DMS153 treated with DMSO at 0.1 percent for 48 hours (cell line): ENCODE results near the gene MMP24OS.

ENCODE experiments used
- DNase-seq: peaks from one replicate; lab custom pipeline; 2025; ENCODE audit not compliant: unreplicated experiment; lab: John Stamatoyannopoulos, UW

Gene MMP24OS

DNA sequence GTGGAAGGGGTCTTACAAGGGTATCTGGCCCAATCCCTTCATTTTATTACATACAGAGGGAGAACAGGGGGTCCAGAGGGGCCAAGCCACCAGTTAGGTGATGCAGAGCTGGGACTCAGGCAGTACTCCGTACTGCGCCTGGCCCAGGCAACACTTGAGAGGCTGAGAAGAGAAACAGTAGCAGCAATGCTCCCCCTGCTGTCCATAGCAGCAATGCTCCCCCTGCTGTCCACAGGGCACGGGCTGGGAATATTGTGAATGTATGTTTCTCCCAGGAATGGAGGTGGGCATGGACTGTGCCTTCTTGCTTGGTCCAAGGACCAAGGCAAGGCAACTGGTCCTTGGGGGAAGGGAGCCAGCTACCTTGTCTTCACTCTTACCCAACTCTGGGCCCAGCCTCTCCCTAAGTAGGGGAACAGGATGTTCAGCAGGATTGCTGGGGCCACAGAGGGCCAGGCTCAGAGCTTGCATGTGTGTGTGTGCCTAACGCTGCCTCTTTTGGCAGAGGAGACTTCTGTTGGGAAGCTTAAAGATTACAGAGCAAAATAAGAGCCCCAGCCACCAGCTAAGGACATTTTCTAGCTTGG is 29.1 kb upstream of the MMP24OS start:
- DNase-seq = peak; percentile 7

- no peak for DNase-seq
Measured at GRCh38 chr20:35305682-35306556, 28.0 kb upstream of the MMP24OS start.

- DNase-seq = no peak
Measured at GRCh38 chr20:35304956-35305355, 27.0 kb upstream of the MMP24OS start.

DNA sequence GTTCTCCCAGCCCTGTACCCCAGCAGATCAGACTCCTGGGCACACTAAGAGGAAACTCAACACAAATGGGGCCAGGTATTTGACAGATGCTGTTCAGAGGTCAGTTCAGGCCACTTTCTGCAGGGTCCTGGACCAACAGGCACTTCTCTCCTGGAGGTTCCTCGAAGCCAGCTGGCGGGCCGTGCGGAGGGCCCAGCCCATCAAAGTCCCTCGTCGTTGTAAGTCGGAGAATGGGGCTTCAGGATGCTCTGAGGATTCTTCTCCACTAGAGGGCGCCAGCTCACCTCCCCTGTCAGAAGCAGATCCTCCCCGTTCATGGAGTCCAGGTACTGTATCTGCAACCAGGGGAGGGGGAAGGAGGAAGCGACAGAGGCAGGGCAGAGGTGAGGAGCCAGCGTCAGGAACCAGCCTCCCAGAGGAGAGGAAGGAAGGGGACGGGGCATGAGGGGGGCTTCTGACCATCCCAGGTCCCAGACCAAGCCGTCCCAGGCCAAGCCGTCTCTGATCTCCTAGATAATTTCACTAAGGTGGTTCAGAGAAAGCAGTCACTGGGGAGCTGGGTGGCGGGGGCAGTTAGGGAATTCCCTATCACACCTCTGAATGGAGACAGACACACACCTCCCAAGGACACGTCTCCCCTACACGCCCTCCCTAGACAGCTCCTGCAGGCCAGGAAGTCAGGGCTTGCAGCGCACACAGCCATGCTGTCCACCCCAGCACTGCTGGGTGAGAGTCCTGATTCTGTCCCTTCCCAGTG is 26.0 kb upstream of the MMP24OS start:
- DNase-seq = peak; percentile 70

DNA sequence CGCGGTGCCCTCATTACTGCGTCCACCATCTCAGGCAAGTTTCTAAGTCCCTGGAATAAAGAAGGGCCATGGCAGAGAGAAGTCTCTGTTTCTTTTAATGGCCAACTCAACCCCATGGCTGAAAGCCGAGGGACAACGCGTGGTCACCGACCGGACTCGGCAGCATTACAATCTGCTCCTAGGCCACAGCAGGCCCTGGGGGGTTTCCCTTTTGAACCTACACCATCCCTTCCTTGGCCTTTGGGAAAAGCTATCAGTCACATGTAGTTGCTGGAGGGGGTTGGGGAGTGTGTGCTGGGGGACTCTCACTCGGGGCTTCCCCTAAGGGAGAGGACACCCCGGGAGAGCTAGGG is 25.4 kb upstream of the MMP24OS start:
- DNase-seq = no peak

DNA sequence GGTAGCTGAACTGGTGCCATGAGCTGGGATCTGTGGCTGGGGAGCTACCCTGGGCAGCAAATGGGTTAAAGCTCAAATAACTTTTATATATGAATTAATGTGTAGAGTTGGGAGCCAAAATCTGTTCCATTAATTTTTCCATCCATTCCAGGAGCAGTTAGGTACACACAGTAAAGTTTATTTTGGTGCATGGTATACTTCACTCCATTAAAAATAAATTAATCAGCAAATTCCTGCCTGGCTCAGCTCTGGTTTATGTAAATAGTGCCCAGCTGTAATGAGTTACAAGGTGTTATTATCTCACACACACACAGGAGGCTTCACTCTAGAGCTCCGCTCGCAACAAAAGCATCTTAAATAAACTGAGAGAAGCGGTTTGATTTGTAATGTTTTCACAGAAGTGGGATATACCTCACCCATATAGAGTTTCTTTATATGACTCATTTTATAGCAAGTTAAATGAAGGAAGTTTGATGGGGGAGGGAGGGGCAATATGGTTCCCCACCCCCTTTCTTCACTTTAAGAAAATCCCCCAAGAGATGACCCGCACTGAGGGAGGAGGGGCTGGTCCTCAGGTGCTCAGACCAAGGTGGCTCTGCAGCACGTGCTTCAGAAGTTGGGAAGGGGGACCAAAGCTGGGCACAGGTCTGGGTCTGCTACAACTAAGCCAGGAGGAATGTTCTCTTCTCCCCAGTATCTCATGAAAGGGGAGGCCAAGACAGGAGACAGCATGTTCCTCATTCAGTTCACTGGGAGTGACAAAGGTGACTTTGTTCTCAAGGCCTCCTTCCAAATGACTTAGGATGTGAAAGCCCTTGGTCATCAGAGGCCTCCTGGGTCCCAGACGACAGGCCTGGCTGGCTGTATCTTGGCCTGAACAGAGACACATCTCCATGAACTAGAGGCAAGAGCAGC is 24.8 kb upstream of the MMP24OS start:
- DNase-seq = no peak

GRCh38 chr20:35301426-35301825 is 23.5 kb upstream of the MMP24OS start:
- no peak for DNase-seq

DNA sequence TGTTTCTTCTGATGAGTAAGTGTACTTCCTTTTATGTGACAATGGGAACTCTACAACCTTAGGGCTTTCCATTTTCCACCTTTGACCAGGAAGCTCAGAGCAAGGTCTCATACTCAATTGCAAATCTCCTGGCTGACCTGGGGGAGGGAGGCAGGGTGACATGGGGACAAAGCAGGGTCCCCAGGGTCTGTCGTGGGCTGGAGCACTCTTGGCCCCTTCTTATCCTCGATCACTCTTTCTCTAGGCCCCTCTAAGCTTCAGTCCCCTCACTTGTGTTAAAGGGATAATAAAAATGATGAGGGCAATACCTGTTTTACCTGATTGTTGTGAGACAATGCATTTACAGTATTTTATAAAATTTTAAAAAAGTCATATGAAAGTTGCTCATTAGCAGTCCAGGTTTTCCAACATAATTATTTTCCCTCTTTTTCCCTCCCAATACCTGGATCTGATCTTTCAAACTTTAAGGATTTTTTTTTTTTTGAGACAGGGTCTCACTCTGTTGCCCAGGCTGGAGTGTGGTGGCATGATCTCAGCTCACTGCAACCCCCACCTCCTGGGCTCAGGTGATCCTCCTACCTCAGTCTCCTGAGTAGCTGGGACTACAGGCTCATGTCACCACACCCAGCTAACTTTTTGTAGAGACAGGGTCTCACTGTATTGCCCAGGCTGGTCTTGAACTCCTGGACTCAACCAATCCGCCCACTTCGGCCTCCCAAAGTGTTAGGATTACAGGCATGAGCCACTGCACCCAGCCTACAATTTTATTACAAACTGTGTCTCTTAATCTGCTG is 22.7 kb upstream of the MMP24OS start:
- no peak for DNase-seq

DNA sequence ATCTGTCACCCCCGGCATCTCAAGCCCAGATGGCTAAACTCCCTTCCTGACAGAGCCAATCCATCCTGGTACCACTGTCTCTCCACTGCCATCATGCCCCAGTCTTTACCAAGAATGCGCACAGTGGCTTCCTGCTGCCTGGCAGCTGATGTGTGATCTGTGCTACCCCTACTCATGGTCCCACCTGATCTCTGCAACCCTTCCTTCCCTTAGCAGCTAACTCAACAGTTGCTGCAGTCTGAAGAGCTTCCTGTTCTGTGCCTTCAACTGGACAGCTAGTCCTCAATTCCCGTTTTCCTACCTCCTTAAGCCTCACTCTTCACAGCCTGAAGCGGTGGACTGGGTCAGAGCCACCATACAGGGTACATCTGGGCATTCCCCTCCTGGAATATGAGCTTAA is 21.9 kb upstream of the MMP24OS start:
- no peak for DNase-seq

- no peak for DNase-seq
Measured at GRCh38 chr20:35298264-35298663, 20.3 kb upstream of the MMP24OS start.

DNA sequence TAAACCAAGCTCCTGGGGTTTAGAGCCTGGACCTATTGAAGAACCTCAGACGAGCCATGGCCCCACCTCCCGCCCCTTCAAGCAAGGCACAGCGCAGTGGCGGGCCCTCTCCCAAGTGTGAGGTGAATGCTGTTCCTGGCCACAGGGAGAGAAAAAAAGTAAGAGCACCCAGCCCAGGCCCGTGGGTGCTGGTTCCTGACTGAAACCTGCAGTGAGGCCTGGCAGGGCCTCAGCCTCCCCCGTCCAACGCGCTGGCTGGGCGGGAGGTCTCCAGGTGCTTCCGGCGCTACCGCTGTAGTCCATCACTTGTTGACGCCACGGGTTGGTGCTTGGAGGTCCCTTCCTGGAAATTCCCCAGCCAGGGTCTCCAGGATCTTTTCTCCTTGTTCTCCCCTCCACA is 19.8 kb upstream of the MMP24OS start:
- no peak for DNase-seq

DNA sequence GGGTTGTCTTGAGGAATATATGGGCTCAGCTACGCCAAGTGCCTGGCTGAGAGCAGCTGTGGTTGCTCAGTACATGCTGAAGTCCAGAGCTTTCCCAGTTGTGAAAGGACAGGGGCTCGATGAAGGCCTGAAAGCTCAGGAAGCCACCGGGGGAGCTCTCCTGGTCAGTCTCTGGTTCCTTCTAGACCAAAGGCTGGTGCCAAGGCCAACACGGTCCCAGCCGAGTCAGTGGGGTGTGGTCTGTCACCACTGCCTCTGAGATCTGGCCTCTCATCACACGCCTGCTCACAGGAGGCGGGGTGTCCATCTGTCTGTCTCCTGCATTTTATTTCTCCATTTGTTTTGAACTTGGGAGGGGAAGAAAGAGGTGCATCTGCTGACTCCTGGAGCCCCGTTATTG is 19.2 kb upstream of the MMP24OS start:
- DNase-seq = no peak

- DNase-seq = no peak
Measured at GRCh38 chr20:35296101-35296554, 18.2 kb upstream of the MMP24OS start.

- DNase-seq = no peak
Measured at GRCh38 chr20:35295674-35296073, 17.8 kb upstream of the MMP24OS start.

- no peak for DNase-seq
Measured at GRCh38 chr20:35295058-35295457, 17.1 kb upstream of the MMP24OS start.

- no peak for DNase-seq
Measured at GRCh38 chr20:35294293-35294685, 16.4 kb upstream of the MMP24OS start.

- DNase-seq = no peak
Measured at GRCh38 chr20:35293303-35294292, 15.7 kb upstream of the MMP24OS start.

- DNase-seq = no peak
Measured at GRCh38 chr20:35292504-35293285, 14.8 kb upstream of the MMP24OS start.
